Fibroblast of the aortic adventitia (primary cell): Measurements from ENCODE around the gene XDH. TPM values are rescaled to one million over a fixed set of nuclear protein-coding genes. Genes with fewer than 3 reads are reported as not detected.

Source experiments
- DNase-seq: peaks from one replicate; pipeline ENCODE4 v3.0.0-alpha.2; 2010; ENCODE audit warnings: low read depth
- H3K4me3 ChIP-seq: 2 replicates; pipeline ENCODE4 v1.5.1; 2011; ENCODE audit warnings: low read depth, mild to moderate bottlenecking, control low read depth, low read length, moderate library complexity
- CTCF ChIP-seq: IDR thresholded peaks from 2 replicates; pipeline ENCODE4 v1.5.1; 2011; ENCODE audit warnings: mild to moderate bottlenecking, low read length, control low read depth, inconsistent platforms; ENCODE audit not compliant: insufficient read depth
- total RNA-seq: library from RNA; depleted of rRNA; stranded (reverse); fragments of >200 nt; gene quantifications from 2 replicates; pipeline ENCODE4 v1.2.3, GENCODE V29; 2012; ENCODE audit warnings: low replicate concordance

The XDH gene
- total RNA-seq, 1 donor: 3.1 TPM

- TF ChIP-seq CTCF: no peak
- H3K4me3 ChIP-seq: no peak overlapping the region
- DNase-seq: peak; percentile 20
These were observed 16.1 kb upstream of the XDH start for GRCh38 chr2:31430439-31431165.

GRCh38 chr2:31429759-31430438 lies 15.4 kb upstream of the XDH start:
- no peak for TF ChIP-seq CTCF
- no peak overlapping the region for H3K4me3 ChIP-seq
- DNase-seq: peak; percentile 32

- TF ChIP-seq CTCF: no peak
- no peak overlapping the region for H3K4me3 ChIP-seq
- DNase-seq: no peak
These were observed 14.5 kb upstream of the XDH start for GRCh38 chr2:31429040-31429439.

- TF ChIP-seq CTCF: peak; percentile 24
- H3K4me3 ChIP-seq: no peak overlapping the region
- peak; percentile 35 for DNase-seq
These were observed 13.5 kb upstream of the XDH start for GRCh38 chr2:31428001-31428418.

GRCh38 chr2:31426096-31426495 lies 11.6 kb upstream of the XDH start:
- H3K4me3 ChIP-seq: no peak overlapping the region
- no peak for TF ChIP-seq CTCF
- DNase-seq: no peak

GRCh38 chr2:31421634-31422033 lies 7.1 kb upstream of the XDH start:
- no peak overlapping the region for H3K4me3 ChIP-seq
- no peak for TF ChIP-seq CTCF
- no peak for DNase-seq
